GM23338 (cell line): ENCODE results near the gene ULBP3. TPM values are rescaled to one million over a fixed set of nuclear protein-coding genes. Genes with fewer than 3 reads are reported as not detected.

Source experiments
- ATAC-seq: fragments of 200-7000 bp; cut with Tn5 transposase; 3 replicates; pipeline ENCODE4 v1.9.1; 2020
- DNase-seq: peaks from one replicate; pipeline ENCODE4 v3.0.0-alpha.2; 2015; ENCODE audit warnings: low spot score
- H2AFZ ChIP-seq: fragments of 200-600 bp; sonication (generic); 2 replicates; pipeline ENCODE4 v1.8.0; 2016; ENCODE audit warnings: antibody characterized with exemption, mild to moderate bottlenecking, moderate library complexity
- H3F3A ChIP-seq: fragments of 200-600 bp; sonication (generic); replicated peaks from 2 replicates; pipeline ENCODE4 v1.8.0; 2017; ENCODE audit warnings: antibody characterized with exemption, mixed run types, low read depth
- H3K27ac ChIP-seq: fragments of 200-600 bp; sonication (generic); 2 replicates; pipeline ENCODE4 v1.6.1; 2016; ENCODE audit warnings: low read depth
- H3K27me3 ChIP-seq: fragments of 200-600 bp; sonication (generic); 2 replicates; pipeline ENCODE4 v1.8.0; 2016; ENCODE audit warnings: mild to moderate bottlenecking, mixed run types, moderate library complexity; ENCODE audit not compliant: insufficient read depth
- H3K36me3 ChIP-seq: fragments of 200-600 bp; sonication (generic); 2 replicates; pipeline ENCODE4 v1.8.0; 2016; ENCODE audit warnings: mild to moderate bottlenecking; ENCODE audit not compliant: insufficient read depth
- H3K4me1 ChIP-seq: fragments of 200-600 bp; sonication (generic); 2 replicates; pipeline ENCODE4 v1.8.0; 2016; ENCODE audit warnings: mild to moderate bottlenecking, moderate library complexity; ENCODE audit not compliant: insufficient read depth
- H3K4me2 ChIP-seq: fragments of 200-600 bp; sonication (generic); 2 replicates; pipeline ENCODE4 v1.7.1; 2017; ENCODE audit warnings: mixed run types
- H3K4me3 ChIP-seq: fragments of 200-600 bp; sonication (generic); 2 replicates; pipeline ENCODE4 v1.6.1; 2016; ENCODE audit warnings: mixed run types
- H3K79me2 ChIP-seq: fragments of 200-600 bp; sonication (generic); replicated peaks from 2 replicates; pipeline ENCODE4 v1.8.0; 2017; ENCODE audit warnings: mild to moderate bottlenecking; ENCODE audit not compliant: insufficient read depth
- H3K9me2 ChIP-seq: fragments of 200-600 bp; sonication (generic); 2 replicates; pipeline ENCODE4 v1.8.0; 2017; ENCODE audit not compliant: insufficient read depth
- H4K20me1 ChIP-seq: fragments of 200-600 bp; sonication (generic); replicated peaks from 2 replicates; pipeline ENCODE4 v1.8.0; 2017; ENCODE audit warnings: mild to moderate bottlenecking; ENCODE audit not compliant: insufficient read depth
- H3K27ac Mint-ChIP-seq: 2 replicates; pipeline ENCODE4 v1.8.0; 2020; ENCODE audit warnings: inconsistent platforms, mild to moderate bottlenecking, moderate library complexity, mixed read lengths
- H3K27me3 Mint-ChIP-seq: 3 replicates; pipeline ENCODE4 v1.8.0; 2022; ENCODE audit warnings: low read depth, mild to moderate bottlenecking, moderate library complexity, mixed read lengths, inconsistent platforms; ENCODE audit not compliant: insufficient read depth, poor library complexity
- H3K36me3 Mint-ChIP-seq: 3 replicates; pipeline ENCODE4 v1.8.0; 2021; ENCODE audit warnings: low read depth, mild to moderate bottlenecking, inconsistent platforms, moderate library complexity, mixed read lengths
- H3K4me1 Mint-ChIP-seq: 3 replicates; pipeline ENCODE4 v1.8.0; 2020; ENCODE audit warnings: mild to moderate bottlenecking, inconsistent platforms, mixed read lengths
- H3K4me3 Mint-ChIP-seq: 3 replicates; pipeline ENCODE4 v1.8.0; 2021; ENCODE audit warnings: moderate library complexity, mild to moderate bottlenecking, inconsistent platforms, mixed read lengths
- H3K9me3 Mint-ChIP-seq: 3 replicates; pipeline ENCODE4 v1.8.0; 2020; ENCODE audit warnings: moderate library complexity, mild to moderate bottlenecking, inconsistent platforms, mixed read lengths
- EZH2phosphoT487 ChIP-seq: fragments of 200-600 bp; sonication (generic); IDR thresholded peaks from one replicate; pipeline ENCODE4 v1.8.1; 2018; ENCODE audit warnings: antibody characterized with exemption; ENCODE audit not compliant: unreplicated experiment
- JUNB ChIP-seq: IDR thresholded peaks from one replicate; pipeline ENCODE4 v1.6.1; 2016; ENCODE audit warnings: antibody characterized with exemption; ENCODE audit not compliant: unreplicated experiment
- NANOG ChIP-seq: IDR thresholded peaks from 2 replicates; pipeline ENCODE4 v1.6.1; 2016; ENCODE audit warnings: antibody characterized with exemption, borderline replicate concordance
- STAT1 ChIP-seq: IDR thresholded peaks from one replicate; pipeline ENCODE4 v1.6.1; 2016; ENCODE audit warnings: antibody characterized with exemption; ENCODE audit not compliant: unreplicated experiment
- ZNF462 ChIP-seq: fragments of 250-450 bp; sonication (Bioruptor Pico); IDR thresholded peaks from 2 replicates; pipeline ENCODE4 v1.5.0; 2020; ENCODE audit warnings: mild to moderate bottlenecking, moderate library complexity
- polyA plus RNA-seq: library from polyadenylated mRNA; unstranded; fragments of >200 nt; fragmentation: Nextera tagmentation; extraction: Ambion mirVana; gene quantifications from 2 replicates; pipeline ENCODE4 v1.2.1, GENCODE V29; 2016
- total RNA-seq: library from RNA; depleted of rRNA; stranded (reverse); fragments of >200 nt; shearing (Covaris generic); gene quantifications from 2 replicates; pipeline ENCODE4 v1.2.3, GENCODE V29; 2014
- TF ChIP-seq, protein P1 (sequence below): IDR thresholded peaks from 2 replicates; pipeline ENCODE4 v1.6.1; 2016; ENCODE audit warnings: antibody characterized with exemption

The ULBP3 gene
- total and polyA plus RNA-seq, 2 experiments from 2014 or later, result 0.60 to 4.2 TPM

DNA sequence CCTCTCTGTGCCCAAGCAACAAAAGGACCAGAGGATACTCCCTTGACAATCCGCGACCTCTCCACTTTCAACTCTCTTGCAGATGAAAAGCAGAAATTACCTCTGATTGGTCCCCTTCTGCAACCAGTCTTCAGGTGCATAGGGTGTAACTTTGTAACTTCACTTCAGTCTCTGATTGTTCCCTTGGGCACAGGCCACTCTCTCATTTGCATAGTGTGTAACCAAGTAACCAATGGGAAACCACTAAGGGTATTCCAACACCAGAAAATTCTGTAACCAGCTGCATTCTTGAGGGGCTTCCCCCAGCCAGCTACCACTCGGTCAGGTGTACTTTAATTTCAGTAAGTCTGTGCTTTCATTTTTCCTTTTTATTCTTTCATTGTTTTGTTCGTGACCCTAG, 39.2 kb downstream of the ULBP3 start:
- no peak overlapping the region for H2AFZ ChIP-seq
- DNase-seq (peak; percentile 53), ATAC-seq (peak; percentile 69)
- H4K20me1 ChIP-seq, result no peaks in the 10 kb centered on the region
- Mint-ChIP-seq H3K36me3 (no peaks in the 10 kb centered on the region), H3K9me3 (no peaks in the 10 kb centered on the region), H3K4me1 (peaks cover 9% of the 10 kb centered on the region; the same call in 2 of the 3 replicates), H3K27ac (no peak overlapping the region), H3K27me3 (peaks cover 28% of the 10 kb centered on the region), H3K4me3 (no peak overlapping the region)
- peaks cover 67% of the 10 kb centered on the region for H3K27me3 ChIP-seq
- no peak overlapping the region for H3K4me2 ChIP-seq
- no peaks in the 10 kb centered on the region for H3K9me2 ChIP-seq
- TF ChIP-seq JUNB (no peak), NANOG (no peak), EZH2phosphoT487 (no peak), ZNF462 (CRISPR knock-in tag) (no peak), STAT1 (no peak)
- TF ChIP-seq, protein P1, sequence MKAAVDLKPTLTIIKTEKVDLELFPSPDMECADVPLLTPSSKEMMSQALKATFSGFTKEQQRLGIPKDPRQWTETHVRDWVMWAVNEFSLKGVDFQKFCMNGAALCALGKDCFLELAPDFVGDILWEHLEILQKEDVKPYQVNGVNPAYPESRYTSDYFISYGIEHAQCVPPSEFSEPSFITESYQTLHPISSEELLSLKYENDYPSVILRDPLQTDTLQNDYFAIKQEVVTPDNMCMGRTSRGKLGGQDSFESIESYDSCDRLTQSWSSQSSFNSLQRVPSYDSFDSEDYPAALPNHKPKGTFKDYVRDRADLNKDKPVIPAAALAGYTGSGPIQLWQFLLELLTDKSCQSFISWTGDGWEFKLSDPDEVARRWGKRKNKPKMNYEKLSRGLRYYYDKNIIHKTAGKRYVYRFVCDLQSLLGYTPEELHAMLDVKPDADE, result no peak
- H3K4me3 ChIP-seq, result no peak overlapping the region
- H3K27ac ChIP-seq, result no peak overlapping the region
- no peaks in the 10 kb centered on the region for H3F3A ChIP-seq
- no peaks in the 10 kb centered on the region for H3K79me2 ChIP-seq
- no peaks in the 10 kb centered on the region for H3K36me3 ChIP-seq
- peaks cover 10% of the 10 kb centered on the region for H3K4me1 ChIP-seq
